Measurements from ENCODE around the gene UGT1A3.

The UGT1A3 gene

GRCh38 chr2:233760043-233760442 is 31.2 kb downstream of the UGT1A3 start, which contains the start of gene UGT1A1:
Gene UGT1A1 (plus strand): TSS chr2:233760270. CDS start chr2:233760288, 18 bp downstream.
- no peak for DNase-seq

- no peak for DNase-seq
Measured at GRCh38 chr2:233761040-233761769, 32.4 kb downstream of the UGT1A3 start.

GRCh38 chr2:233764264-233764663 is 35.4 kb downstream of the UGT1A3 start:
- DNase-seq: no peak

GRCh38 chr2:233764761-233765160 is 35.9 kb downstream of the UGT1A3 start:
- DNase-seq: no peak

GRCh38 chr2:233766416-233766815 is 37.6 kb downstream of the UGT1A3 start:
- no peak for DNase-seq

DNA sequence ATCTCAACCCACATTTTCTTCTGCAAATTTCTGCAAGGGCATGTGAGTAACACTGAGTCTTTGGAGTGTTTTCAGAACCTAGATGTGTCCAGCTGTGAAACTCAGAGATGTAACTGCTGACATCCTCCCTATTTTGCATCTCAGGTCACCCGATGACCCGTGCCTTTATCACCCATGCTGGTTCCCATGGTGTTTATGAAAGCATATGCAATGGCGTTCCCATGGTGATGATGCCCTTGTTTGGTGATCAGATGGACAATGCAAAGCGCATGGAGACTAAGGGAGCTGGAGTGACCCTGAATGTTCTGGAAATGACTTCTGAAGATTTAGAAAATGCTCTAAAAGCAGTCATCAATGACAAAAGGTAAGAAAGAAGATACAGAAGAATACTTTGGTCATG is 39.2 kb downstream of the UGT1A3 start:
- no peak for DNase-seq

DNA sequence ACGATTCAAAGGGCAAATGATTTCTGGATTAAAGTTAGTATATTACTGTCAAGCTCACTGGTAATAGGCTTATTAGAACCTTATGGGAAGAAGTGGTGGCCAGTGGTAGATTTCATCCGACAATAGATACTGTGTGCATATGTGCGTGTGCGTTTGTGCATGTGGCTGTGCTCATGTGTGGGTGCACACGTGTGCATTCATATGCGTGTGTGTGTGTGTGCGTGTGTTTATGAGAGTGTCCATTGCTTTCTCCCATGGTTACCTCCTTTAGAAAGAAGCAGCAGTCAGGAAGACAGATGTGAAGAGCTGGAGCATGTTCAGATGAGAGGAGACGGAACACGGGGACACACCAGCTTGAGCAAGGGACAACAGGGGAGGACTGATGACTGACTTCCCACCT is 40.4 kb downstream of the UGT1A3 start:
- no peak for DNase-seq

GRCh38 chr2:233772153-233772552 is 43.3 kb downstream of the UGT1A3 start:
- no peak for DNase-seq

- DNase-seq: no peak
Measured at GRCh38 chr2:233772583-233772982, 43.7 kb downstream of the UGT1A3 start.

GRCh38 chr2:233773854-233774253 is 45.0 kb downstream of the UGT1A3 start:
- DNase-seq: no peak

GRCh38 chr2:233775414-233775813 is 46.6 kb downstream of the UGT1A3 start:
- DNase-seq: no peak

DNA sequence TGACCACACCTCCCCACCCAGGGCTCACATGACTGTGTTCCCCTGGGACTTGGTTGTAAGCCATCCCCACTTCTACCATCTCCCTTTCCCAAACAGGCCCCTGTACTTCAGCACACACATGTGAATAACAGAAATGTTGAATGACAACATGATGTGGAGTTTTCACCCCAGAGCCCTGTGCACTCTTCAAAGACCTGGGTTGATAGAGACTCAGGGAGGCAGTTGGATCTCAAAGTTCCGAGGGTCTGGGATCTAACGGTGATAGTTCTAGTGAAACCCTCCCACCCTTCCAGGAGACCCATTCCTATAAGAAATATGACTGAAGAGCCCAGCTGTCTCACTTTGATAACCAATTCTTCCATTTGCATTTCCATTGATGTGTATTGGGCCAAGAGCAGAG is 49.2 kb downstream of the UGT1A3 start, which contains the start of gene MROH2A:
MROH2A (plus strand) TSS at position 301 of the 400 bp plus-strand sequence. CDS start 1,029 bp downstream, outside the sequence.
- no peak for DNase-seq

GRCh38 chr2:233779722-233780121 is 50.9 kb downstream of the UGT1A3 start:
- DNase-seq: no peak

DNA sequence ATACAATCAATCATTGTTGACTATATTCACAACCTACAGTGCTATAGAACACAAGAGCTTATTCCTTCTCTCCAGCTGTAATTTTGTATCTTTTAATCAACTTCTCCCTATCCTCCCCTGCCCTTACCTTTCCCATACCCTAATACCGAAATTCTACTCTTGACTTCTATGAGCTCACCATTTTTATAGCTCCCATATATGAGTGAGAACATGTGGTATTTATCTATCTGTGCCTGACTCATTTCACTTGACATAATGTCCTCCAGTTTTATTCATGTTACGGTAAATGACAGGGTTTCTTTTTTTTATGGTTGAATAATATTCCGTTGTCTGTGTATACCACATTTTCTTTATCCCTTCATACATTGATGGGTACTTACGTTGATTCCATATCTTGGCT is 51.9 kb downstream of the UGT1A3 start:
- no peak for DNase-seq

- no peak for DNase-seq
Measured at GRCh38 chr2:233789554-233789953, 60.7 kb downstream of the UGT1A3 start.

DNA sequence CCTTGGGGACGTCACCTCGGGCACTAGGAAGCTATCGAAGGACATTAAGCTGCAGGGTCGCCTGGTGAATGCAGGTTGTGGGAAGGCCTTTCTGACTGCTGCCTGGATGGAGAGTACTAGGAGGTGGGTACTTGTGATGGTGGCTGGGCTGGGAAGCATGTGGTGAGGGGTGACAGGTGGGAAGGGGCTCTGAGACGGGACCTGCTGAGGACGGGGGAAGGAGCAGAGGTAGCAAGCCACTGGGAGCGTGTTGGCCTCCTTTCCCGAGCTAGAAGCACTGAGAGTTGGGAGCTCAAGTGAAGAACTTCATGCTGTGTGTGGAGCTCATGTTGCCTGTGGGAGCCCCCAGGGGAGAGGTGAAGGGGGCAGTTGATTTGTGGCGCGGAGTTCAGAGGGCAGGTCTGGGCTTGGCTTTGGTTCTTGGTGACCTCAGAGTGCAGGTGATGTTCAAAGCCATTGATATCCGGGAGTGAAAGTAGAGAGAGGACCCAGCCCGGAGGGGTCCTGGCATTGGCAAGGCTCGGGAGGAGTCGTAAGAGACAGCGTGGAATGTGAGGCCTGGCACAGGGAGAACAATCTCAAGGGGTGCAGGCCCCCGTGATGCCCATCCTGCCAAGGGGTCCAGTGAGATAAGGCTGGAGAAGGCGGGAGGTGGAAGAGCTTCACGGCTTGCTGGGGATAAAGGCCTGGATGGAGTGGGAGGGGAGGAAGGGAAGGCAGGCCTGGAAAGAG is 62.5 kb downstream of the UGT1A3 start:
- no peak for DNase-seq

GRCh38 chr2:233791883-233792329 is 63.1 kb downstream of the UGT1A3 start:
- DNase-seq: no peak

DNA sequence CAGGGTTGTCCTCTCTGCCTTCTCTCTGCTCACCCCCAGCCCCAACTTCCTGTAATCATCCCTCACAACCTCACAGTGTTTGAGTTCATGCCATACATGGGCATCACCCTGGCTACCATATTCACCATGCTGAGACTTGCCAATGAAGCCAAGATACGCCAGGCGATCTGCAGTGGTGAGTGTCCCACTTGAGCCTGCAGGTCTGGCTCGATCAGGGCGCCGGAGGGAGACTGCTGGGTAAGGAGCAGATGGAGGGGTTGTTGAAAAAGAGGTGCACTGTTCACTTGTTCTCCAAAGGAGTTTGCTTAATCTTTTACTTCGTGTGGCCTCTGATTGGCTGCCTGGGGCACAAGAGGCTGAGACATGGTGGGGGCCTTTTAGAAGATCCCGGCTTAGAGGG is 63.9 kb downstream of the UGT1A3 start:
- DNase-seq: no peak

GRCh38 chr2:233793465-233794127 is 64.8 kb downstream of the UGT1A3 start:
- DNase-seq: no peak

DNA sequence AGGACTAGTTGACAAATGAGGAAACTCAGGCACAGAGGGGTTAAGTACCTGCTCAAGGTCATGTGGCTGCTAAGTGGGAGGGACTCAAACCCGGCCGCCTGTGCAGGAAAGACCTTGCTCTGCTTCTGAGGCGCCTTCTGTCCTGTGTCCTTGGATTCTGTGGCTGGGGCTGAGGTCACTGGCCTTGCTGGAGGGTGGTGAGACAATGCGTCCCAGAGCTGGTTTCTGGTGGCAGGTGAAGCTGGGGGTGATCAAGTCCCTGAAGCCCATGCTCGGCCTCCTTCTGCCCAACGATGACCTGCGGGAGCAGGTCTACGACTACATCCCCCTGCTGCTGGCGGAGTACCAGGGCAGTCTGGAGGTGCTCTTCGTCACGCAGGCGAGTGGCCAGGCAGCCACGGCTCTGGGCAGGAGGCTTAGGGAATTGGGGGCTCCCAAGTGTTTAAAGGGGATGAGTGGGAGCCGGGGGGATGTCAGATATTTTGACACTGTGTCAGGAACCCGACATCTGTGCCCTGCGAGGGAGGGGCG is 65.4 kb downstream of the UGT1A3 start:
- DNase-seq: no peak

- peak; percentile 33 for DNase-seq
Measured at GRCh38 chr2:233795735-233796171, 66.9 kb downstream of the UGT1A3 start.

- DNase-seq: no peak
Measured at GRCh38 chr2:233796254-233796653, 67.4 kb downstream of the UGT1A3 start.

Measured in activated CD8-positive, alpha-beta memory T cell treated with anti-CD3 and anti-CD28 coated beads, Interleukin-2, amount 50 U/mL, for 48 hours (primary cell).